Type B pancreatic cell (in vitro differentiated cells): Measurements from ENCODE around the gene ALDH1A3. TPM values are rescaled to one million over a fixed set of nuclear protein-coding genes. Genes with fewer than 3 reads are reported as not detected.
A peak's percentile ranks its signal among the peaks of the same experiment; 100 is the strongest.

Source experiments
- DNase-seq: peaks from one replicate; pipeline ENCODE4 v3.0.0; 2021; ENCODE audit warnings: mixed read lengths; ENCODE audit not compliant: unreplicated experiment; ENCODE audit errors: extremely low spot score
- H3K27ac Mint-ChIP-seq: 2 replicates; pipeline ENCODE4 v1.8.0; 2021; ENCODE audit warnings: mild to moderate bottlenecking, mixed read lengths
- H3K27me3 Mint-ChIP-seq: 2 replicates; pipeline ENCODE4 v1.8.0; 2021; ENCODE audit warnings: mixed read lengths
- H3K36me3 Mint-ChIP-seq: 2 replicates; pipeline ENCODE4 v1.8.0; 2021; ENCODE audit warnings: mixed read lengths
- H3K4me1 Mint-ChIP-seq: one replicate; pipeline ENCODE4 v1.8.0; 2021; ENCODE audit warnings: mixed read lengths; ENCODE audit not compliant: unreplicated experiment
- H3K4me3 Mint-ChIP-seq: 2 replicates; pipeline ENCODE4 v1.8.0; 2021; ENCODE audit warnings: mild to moderate bottlenecking, mixed read lengths
- H3K9me3 Mint-ChIP-seq: 2 replicates; pipeline ENCODE4 v1.8.0; 2021; ENCODE audit warnings: mixed read lengths
- CTCF ChIP-seq: fragments of 200-600 bp; sonication (generic); conservative IDR thresholded peaks from 2 replicates; pipeline ENCODE4 v1.5.0; 2021; ENCODE audit warnings: antibody characterized with exemption, mild to moderate bottlenecking
- total RNA-seq: library from RNA; stranded (reverse); gene quantifications from 2 replicates; pipeline ENCODE4 v1.2.1, GENCODE V29; 2021; ENCODE audit warnings: low replicate concordance

ALDH1A3 gene
- total RNA-seq, 1 donor from 2014 or later, result 13.0 TPM

GRCh38 chr15:100926258-100926657 lies 46.6 kb downstream of the ALDH1A3 start:
- H3K27me3 Mint-ChIP-seq, result peaks cover 50% of the 10 kb centered on the region
- DNase-seq, result peak; percentile 32
- peaks cover 14% of the 10 kb centered on the region for H3K4me1 Mint-ChIP-seq
- H3K27ac Mint-ChIP-seq, result no peak overlapping the region
- no peak for TF ChIP-seq CTCF
- H3K9me3 Mint-ChIP-seq, result peaks cover 6% of the 10 kb centered on the region
- H3K4me3 Mint-ChIP-seq, result no peak overlapping the region
- no peaks in the 10 kb centered on the region for H3K36me3 Mint-ChIP-seq

- TF ChIP-seq CTCF, result no peak
- Mint-ChIP-seq H3K36me3 (no peaks in the 10 kb centered on the region), H3K4me1 (peaks cover 15% of the 10 kb centered on the region), H3K4me3 (no peak overlapping the region), H3K27ac (no peak overlapping the region), H3K9me3 (peaks cover 6% of the 10 kb centered on the region), H3K27me3 (peaks cover 41% of the 10 kb centered on the region)
- no peak for DNase-seq
Observed at GRCh38 chr15:100926971-100927756, 47.5 kb downstream of the ALDH1A3 start.

GRCh38 chr15:100928632-100929280 lies 49.1 kb downstream of the ALDH1A3 start:
- no peak for TF ChIP-seq CTCF
- peak overlapping the region; percentile 82 for H3K27ac Mint-ChIP-seq

GRCh38 chr15:100929641-100930042 lies 50.0 kb downstream of the ALDH1A3 start:
- Mint-ChIP-seq H3K4me3 (no peak overlapping the region), H3K36me3 (no peaks in the 10 kb centered on the region)

More at GRCh38 chr15:100928632-100929280, 49.1 kb downstream of the ALDH1A3 start:
- peak overlapping the region; percentile 71 for H3K4me3 Mint-ChIP-seq
- no peak for DNase-seq
- H3K27me3 Mint-ChIP-seq, result peaks cover 25% of the 10 kb centered on the region
- no peaks in the 10 kb centered on the region for H3K36me3 Mint-ChIP-seq
- H3K9me3 Mint-ChIP-seq, result peaks cover 6% of the 10 kb centered on the region
- peaks cover 18% of the 10 kb centered on the region for H3K4me1 Mint-ChIP-seq

GRCh38 chr15:100930306-100930848 lies 50.7 kb downstream of the ALDH1A3 start:
- Mint-ChIP-seq H3K4me1 (peaks cover 18% of the 10 kb centered on the region), H3K36me3 (no peaks in the 10 kb centered on the region), H3K9me3 (peaks cover 6% of the 10 kb centered on the region), H3K27me3 (peaks cover 18% of the 10 kb centered on the region), H3K27ac (no peak overlapping the region), H3K4me3 (no peak overlapping the region)
- no peak for DNase-seq
- no peak for TF ChIP-seq CTCF

More at GRCh38 chr15:100929641-100930042, 50.0 kb downstream of the ALDH1A3 start:
- peaks cover 16% of the 10 kb centered on the region for H3K27me3 Mint-ChIP-seq
- H3K9me3 Mint-ChIP-seq, result peaks cover 6% of the 10 kb centered on the region
- H3K27ac Mint-ChIP-seq, result no peak overlapping the region
- TF ChIP-seq CTCF, result no peak
- DNase-seq, result no peak
- peaks cover 18% of the 10 kb centered on the region for H3K4me1 Mint-ChIP-seq
